Fibroblast of skin of left biceps (primary cell): Measurements from ENCODE around the gene FAM124A.

Experiments used
- DNase-seq, 2 experiments: peaks; one replicate each; pipeline ENCODE4 v3.0.0-alpha.2; 2013; ENCODE audit warnings: low read depth in 2 of 2

FAM124A gene, protein sequence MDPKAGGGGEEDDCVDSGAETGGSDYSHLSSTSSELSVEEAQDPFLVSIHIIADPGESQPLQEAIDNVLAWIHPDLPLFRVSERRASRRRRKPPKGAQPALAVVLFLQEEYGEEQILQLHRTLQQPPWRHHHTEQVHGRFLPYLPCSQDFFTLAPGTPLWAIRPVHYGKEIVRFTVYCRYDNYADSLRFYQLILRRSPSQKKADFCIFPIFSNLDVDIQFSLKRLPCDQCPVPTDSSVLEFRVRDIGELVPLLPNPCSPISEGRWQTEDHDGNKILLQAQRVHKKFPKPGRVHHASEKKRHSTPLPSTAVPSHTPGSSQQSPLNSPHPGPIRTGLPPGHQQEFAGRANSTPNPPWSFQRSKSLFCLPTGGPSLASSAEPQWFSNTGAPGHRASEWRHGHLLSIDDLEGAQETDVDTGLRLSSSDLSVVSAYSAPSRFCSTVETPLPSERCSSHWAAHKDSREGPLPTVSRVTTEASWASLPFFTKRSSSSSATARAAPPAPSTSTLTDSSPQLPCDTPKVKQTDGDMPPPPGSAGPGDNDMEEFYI

DNA sequence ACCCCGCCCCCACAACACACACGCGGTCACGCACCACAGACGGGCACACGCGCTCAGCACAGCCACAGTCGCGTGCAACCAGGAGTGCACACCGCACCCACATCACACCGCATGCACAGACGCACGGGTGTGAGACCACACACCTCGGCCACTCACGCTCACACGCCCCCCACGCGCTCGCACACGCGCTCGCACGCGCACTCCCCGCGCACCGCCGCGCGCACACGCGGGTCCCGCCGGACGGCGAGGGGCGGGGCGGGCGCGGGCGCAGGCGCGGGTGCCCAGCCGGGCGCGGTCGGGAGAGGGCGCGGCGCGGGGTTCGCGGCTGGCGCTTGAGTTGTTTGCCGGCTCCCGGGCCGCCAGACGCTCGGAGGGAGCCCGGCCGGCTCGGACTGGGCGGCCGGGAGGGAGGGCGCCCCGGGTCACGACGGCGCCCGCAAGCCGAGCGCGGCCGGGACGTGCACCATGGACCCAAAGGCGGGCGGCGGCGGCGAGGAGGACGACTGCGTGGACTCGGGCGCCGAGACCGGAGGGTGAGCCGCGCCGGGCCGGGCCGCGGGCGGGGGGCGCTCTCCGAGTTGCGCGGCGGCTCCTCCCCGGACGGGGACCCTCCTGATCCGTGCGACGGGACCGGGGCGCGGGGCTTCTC is at the start of gene FAM124A:
Gene FAM124A, plus strand, starts transcription at position 362 of the 649 bp plus-strand sequence. Its CDS starts 104 bp downstream, at position 466.
- no peak for DNase-seq

DNA sequence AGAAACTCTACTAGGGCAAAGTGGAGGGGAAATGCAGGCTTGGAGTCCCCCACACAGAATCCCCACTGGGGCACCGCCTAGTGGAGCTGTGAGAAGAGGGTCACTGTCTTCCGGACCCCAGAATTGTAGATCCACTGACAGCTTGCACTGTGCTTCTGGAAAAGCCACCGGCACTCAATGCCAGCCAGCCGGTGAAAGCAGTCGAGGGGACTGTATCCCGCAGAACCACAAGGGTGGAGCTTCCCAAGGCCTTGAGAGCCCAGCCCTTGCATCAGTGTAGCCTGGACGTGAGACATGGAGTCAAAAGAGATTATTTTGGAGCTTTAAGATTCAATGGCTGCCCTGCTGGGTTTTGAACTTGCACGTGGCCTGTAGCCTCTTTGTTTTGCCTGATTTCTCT is 47.2 kb upstream of the FAM124A start:
- no peak for DNase-seq

DNA sequence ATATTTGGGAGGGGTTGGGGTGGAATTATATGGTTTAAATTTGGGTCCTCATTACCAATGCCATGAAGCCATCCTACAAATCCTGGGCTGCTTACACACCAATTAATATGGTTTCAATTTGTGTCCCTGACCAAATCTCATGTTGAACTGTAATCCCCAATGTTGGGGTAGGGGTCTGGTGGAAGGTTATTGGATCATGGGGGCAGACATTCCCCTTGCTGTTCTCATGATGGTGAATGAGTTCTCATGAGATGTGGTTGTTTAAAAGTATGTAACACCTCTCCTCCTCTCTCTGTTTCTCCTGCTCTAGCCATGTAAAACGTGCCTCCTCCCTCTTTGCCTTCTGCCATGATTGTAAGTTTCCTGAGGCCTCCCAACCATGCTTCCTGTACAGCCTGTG is 46.6 kb upstream of the FAM124A start:
- DNase-seq, result no peak

DNA sequence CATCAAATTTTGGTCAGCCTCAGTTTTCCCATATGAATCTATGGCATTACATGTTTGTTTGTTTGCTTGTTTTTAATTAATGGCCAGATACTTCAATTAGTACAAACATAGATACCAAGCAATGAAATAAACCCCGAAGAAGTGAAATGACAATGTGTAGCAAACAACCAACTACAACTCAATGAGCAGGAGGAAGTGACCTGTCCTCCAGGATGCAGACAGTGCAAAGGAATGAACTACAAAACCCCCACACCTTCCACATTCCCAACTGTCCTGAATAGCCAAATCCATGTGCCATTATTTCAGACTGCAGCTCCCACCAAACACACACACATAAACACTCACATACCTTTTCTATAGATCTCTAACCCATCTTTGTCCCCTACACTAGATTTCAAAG is 45.0 kb upstream of the FAM124A start:
- DNase-seq, result no peak

DNA sequence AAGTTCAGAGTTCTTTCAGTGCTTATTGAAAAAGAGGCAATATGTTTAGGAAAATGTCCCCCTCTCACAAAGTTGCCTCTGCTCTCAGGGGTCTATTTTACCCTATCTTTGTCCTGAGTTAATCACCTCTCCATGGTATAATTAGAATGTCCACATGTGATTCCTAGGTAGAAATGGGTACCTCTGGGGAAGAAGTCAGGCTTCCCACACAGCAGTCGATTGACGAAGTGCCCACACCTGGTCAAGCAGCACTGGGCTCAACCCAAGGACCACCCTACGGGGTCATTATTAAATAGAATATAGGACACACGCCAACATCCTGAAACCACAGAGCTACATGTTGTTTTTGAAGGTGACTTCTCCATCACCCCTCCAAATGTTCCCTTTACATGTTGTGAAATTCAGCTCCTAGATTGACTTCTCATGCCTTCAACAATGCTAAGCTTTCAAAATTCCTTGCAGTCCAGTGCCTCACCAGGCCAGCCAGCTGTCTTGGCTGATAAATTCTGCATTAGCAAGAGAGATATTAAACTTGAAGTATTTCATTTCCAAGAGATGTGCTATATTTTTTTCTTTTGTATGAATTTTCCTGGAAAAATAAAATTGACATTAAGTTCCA is 43.6 kb upstream of the FAM124A start:
- no peak for DNase-seq

DNA sequence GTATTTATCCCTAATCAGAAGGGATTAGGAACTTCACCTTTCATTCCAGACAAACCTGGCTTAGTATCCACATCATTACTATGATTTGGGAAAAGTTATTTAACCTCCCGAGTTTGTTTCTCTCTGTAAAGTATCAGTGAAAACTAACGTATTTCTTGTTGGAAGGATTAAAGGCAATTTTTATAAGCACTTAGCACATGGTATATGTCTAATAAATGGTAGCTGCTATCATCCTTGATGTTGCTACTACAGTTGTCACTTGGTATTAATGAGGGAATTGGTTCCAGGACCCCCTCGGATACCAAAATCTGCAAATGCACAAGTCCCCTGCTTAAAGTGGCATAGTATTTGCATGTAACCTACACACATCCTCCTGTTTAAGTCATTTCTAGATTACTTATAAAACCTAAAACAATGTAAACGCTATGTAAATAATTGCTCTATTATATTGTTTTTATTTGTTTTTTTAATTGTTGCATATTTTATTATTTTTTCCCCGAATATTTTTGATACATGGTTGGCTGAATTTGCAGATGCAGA is 42.7 kb upstream of the FAM124A start:
- no peak for DNase-seq

DNA sequence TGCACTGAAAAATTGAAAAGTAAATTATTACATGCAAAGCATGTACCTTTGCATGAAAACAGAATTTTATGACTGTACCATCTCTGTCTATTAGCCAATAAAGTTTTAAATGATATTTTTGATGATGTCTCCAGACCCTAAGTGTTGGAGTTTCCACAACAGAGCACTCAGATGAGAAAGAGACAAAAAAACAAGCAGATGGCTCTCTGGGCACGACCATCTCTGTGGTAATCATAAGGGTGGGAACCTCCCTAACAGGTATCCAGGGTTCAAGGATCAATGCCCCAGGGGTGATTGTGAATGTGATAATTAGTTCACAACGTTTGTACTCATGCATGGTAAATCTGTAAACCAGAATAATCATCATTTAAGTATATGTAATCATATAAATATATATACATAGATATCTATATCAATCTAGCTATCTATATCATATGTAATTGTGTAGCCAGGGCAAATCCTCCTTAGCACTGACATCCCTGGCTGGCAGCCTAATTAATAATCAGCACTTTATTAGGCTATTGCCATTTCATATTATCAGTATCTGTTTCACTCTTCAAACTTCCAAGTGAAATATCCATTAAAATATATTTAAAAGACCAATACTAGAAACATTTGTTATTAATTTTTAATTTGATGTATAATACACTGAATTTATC is 41.2 kb upstream of the FAM124A start:
- DNase-seq, result no peak

DNA sequence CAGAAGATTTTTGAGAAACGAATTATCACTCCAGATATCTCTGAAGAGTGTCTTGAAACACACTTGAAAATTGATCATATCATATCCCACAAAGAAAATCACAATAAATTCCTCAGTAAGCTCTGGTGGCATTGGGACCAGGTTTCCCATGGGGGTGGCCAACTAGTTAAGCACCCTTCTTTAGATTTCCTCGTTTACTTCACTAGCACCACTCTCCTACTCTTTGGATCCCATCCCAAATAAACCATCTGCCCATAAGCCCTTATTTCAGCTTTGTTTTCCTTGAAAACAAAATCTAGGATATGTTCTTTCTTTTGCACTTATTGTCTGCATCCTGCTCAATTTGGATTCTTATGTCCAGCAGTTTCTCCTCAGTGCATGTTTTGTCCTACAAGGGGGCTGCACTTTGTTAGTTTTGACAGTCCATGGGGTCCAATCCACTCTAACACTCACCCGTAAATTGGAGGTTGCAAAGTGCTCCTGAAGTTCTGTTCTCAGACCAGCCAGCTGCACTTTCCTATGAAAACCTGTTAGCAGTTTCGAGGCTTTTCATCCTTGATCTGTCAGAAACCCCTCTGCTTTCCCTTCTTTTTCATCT is 40.3 kb upstream of the FAM124A start:
- DNase-seq, result no peak

DNA sequence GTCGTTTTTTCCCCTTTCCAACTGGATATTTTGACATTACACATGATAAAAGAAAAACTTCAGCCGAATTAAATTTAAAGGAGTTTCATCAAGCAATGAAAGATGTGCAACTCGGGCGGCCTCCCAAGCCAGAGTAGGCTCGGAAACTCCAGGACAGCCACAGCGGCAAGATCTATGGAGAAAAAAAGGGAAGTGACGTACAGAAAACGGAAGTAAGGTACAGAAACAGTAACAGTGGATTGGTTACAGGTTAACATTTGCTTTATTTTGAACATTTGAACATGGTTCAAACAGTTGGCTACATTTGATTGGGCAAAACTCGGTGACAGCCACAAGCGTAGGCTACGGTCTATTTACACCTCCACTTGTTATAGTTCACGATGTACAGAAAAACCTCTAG is 30.5 kb upstream of the FAM124A start:
- DNase-seq, result no peak

DNA sequence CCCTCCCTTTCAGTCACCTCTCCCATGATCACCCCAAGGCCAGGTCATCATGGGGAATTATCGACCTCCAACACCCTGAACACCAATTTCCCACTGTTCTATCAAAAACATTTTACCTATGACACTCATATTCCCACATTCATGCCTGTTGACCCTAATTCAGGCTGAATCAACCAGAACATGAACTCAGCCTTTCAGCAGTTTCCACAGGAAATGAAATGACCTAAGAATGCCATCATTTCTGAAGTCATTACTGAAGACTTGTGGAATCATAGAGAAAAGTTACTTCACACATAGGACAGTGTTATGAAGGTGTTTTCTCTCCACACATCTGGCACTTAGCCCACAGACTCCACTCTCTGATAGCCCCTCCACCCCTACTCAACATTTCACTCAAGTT is 29.9 kb upstream of the FAM124A start:
- no peak for DNase-seq

DNA sequence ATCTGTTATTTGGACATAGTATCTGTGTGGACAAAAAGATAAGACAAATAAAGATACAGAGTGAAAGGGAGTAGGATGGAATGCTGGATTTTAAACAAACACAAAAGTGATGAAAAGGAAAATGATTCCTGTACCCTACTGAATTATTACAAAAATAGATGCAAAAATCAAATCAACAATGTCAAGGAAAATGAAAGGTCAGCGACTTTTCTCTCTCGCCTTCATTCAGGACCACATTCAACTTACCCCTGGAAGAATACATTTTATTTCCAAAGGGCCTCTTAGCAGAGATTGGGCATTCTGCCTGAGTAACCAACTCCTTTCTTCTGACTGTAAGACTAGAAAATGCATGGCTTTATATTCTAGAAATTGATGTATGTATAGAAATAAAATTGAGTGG is 28.8 kb upstream of the FAM124A start:
- no peak for DNase-seq

DNA sequence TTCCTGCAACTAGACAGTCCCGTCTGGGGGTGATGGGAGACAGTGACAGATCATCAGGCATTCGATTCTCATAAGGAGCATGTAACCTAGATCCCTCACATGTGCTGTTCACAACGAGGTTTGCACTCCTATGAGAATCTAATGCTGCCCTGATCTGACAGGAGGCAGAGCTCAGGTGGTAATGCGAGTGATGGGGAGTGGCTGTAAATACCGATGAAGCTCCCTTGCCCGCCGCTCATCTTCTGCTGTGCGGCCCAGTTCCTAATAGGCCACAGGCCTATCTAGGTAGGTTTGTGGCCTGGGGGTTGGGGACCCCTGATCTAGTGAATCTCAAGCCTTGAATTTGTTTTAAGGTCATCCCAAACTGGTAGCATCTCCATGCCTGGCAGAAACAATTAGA is 27.3 kb upstream of the FAM124A start:
- no peak for DNase-seq

DNA sequence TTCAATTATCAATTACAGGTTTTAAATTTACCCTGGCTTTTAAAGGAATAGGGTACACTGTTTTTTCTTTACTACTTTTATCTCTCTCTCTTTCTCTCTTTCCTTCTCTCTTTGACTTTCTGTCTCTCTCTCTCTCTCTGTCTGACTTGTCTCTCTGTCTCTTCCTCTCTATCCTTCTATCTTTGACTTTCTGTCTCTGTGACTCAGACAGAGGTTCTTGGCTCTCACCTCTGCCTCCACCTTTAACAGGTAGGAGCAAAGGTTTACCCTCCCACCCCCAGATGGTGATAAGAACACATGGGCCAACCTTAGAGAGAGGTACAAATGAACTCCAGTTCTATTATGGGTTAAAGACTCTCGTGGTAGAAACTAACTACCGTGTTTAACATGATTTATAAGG is 20.3 kb upstream of the FAM124A start:
- no peak for DNase-seq

DNA sequence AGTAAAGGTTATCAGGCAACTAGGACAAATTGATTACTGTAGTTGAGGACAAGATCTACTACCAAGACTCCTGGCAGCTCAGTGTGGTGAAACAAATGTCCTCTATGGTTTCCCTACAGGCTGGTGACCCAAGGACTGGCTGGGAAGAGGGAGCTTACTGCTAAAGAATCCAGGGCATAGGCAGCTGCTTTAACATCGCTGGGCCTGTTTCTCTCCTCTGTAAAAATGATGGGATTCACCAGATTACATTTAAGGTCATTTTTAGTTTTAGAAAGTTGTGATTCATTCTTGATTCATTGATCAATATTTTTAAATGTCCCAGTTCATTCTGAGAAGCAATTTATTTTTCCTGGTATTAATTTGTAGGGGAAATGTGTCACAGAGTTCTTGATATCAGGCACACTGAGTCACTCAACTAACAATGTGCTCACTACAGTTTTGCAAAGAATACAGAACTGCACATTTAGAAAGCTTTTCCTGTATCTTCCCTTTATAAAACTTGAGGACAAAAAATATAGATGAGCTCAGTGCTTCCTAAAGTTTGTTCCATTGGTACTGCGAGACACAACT is 19.6 kb upstream of the FAM124A start:
- no peak for DNase-seq

DNA sequence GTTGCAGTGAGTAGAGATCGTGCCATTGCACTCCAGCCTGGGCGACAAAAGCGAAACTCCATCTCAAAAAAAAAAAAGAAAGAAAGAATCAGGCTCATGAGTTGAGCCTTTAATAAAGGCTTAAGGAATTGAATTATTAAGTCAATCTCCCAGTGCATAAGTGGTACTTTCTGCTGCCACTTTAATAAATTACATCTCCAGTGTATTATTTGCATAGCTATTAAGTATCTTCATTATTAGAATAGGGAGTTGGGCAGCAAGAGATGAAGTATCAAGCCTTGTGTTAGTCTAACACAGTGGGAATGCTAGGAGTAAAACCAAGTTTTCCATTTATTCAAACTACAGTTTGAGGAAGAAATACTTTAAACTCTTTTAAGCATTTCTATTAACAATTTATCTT is 15.6 kb upstream of the FAM124A start:
- no peak for DNase-seq

DNA sequence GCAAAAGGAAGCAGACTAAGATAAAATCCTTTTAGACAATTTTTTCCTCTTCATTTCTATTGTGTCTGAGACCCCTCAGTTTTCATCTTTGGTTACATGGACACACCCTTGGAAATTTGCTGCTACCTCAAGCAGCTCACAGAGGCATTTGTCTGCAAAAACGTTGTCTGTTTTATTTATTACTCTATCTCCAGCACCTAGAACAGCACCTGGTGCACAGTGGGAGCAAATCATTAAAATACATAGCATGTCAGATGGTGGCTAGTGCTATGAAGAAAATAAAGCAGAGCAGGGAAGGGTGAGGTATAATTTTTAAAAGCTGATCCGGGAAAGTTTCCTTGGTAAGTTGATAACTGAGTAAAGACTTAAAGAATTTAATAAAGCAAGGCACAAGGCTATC is 14.3 kb upstream of the FAM124A start:
- DNase-seq, result no peak

DNA sequence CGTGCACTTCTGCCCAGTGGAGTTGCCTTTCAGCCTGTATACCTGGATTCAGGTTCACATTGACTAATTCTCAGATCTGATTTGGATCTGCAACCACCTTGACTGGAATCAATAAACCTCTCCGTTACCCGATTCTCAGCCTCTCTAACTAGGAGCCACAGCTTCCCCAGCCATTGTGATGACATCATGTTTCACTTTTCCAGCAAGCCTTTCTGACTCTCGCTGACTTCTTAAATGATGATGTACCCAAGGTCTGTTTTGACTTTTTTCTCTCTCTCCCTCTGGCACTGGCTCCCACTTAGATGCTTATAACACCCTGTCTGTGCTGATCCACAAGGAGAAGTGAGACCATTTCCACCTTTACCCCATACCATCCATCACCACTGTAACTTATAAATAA is 13.5 kb upstream of the FAM124A start:
- no peak for DNase-seq

DNA sequence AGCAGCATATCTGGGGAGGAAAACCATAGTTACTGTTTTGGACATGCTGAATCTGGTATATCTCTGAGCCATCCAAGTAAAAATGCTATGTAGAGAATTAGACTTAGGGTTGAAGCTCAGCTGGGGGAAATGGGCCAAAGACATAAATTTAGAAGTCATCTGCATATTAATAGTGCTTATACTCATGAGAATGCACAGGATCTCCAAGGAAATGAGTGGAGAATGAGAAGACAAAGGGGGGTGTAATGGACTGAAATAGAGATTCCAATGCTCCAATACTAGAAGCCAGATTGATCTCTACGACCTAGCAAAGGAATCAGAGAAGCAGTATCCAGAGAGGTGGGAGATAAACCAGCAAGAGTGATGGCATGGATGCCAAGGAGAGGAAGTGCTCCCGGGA is 10.3 kb upstream of the FAM124A start:
- no peak for DNase-seq

DNA sequence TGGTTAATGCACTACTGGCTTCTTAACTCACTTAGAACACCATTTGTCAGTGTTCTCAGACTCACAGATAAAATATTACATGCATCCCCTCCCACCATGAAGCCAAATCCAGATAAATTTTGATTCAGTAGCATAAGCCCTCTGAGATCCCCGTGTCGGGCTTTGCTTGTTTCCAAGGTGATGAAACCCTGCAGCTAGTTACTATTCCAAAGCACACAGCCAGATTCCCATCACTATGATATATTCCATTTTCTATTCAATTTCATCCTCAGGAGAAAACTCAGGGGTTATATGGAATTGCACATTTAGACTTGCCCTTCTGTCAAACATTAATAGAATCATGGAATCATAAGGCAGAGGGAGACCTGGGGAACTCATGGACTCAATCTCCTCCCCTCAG is 9.4 kb upstream of the FAM124A start:
- no peak for DNase-seq

DNA sequence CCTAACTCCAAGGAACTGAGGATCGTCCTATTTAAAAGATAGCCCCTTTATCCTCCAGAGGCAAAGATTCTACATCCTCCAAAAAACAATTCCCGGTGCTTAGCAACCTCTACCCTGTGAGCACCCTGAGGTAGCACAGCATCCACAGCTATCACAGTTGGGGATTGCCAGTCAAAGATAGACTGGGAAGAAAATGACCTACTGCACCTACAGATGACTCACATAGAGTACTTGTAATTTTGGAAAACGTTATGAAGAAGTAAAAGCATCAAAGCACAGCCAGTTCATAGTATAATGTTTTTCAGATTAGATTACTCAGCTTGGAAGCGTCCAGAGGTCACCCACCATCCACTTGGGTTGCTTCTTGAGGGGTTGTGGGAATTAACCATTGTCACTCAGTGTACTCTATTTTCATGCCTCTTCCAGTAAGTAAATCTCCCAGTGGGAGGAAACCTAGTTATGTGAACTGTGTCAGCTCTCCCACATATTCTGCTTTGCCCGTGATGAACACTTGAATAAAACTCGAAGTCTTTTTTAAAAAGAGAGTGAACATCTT is 8.9 kb upstream of the FAM124A start:
- no peak for DNase-seq

DNA sequence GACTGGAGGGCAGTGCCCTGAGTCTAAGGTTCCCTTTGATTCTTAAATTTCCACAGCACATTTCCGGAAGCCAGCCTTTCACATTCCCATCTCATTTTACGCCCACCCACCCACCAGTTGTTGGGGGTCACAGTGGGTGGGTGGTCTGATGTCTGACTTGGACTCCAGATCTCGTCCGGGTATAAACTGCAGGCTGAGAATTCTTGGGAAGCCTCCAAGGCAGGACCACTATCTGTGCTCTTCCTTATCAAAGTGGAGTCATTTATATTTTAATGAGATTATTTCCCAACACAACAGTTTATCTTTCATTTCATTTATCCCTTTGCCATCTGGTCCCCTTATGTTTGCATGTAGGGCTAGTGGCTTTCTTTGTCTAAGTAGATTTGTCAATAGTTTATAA is 3.6 kb upstream of the FAM124A start:
- no peak for DNase-seq
